IPS-NIHi7 (cell line): ENCODE measurements around the gene POPDC3.
A peak's percentile ranks its signal among the peaks of the same experiment; 100 is the strongest.
"Not testable (repeated sequence)": the region's sequence is repeated elsewhere in the genome, so short reads cannot be mapped to it uniquely, and the experiment has no call there.

Experiments
- DNase-seq: peaks from one replicate; pipeline ENCODE4 v3.0.0; 2012; ENCODE audit warnings: mixed read lengths; ENCODE audit errors: extremely low spot score

Gene POPDC3, protein sequence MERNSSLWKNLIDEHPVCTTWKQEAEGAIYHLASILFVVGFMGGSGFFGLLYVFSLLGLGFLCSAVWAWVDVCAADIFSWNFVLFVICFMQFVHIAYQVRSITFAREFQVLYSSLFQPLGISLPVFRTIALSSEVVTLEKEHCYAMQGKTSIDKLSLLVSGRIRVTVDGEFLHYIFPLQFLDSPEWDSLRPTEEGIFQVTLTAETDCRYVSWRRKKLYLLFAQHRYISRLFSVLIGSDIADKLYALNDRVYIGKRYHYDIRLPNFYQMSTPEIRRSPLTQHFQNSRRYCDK

DNA sequence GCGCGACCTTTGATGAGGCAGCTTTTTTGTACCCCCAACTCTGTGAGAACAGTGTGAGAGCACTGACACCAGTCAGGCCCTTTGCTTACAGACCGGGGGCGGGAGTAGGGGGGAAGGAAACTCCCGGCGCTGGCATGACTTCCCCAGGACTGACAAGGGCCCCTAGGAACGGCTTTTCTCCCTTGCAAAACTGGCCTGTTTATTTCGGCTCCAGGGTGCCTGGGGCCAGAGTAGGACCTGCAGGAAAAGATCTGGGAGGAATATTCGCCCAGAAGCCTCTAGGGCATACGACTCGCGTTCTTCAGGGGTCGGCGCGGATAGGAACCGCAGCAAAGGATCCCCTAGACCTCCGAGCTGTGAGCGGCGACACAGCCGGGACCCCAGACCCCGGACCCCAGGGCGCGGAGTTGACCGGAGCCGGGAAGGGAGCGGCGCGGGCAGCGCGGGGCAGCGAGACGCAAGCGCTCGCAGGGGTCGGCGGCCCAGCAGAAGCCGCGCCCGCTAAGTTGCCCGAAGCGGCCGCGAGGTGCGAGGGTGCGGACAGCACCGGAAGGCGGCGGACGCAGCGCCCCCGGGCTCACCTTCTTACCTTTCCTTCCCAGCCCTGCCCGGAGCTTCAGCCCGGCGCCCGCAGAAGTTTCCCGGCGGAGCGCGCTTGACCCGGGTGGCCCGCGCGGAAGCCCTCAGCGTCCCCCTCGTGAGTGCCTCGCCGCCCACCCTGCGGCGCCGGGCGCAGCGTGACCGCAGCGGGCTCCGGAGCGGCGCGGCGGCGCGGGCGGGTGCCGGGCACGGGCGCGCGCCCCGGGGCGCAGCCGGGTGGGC, at the start of gene POPDC3:
POPDC3 (minus strand) TSS at position 771 of the 822 bp plus-strand sequence. CDS start 18,105 bp downstream, outside the sequence.
- DNase-seq: peak; percentile 72

DNA sequence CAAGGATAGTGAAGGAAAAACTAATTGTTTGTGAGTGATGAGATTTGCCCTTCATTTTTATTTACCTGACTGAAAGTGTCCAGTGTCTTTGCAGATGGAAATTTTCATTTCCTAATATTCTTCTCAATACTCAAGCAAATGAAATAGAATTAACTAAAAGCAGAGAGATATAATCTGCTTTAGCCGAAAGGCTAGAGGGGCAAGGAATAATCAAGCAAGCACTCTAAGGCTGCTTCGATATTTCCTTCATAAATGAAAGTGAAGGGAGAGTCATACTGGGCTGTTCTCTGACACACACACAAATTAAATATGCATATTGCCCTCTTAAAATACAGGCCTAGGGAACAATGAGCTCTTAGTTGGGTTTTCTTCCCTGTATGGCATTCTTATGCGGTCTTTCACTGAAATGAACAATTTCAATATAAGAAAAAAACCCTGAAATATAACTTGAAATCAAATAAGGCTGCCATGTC, 47.5 kb upstream of the POPDC3 start:
- DNase-seq: no peak

- no peak for DNase-seq
These were observed 46.9 kb upstream of the POPDC3 start for GRCh38 chr6:105226598-105227294.

DNA sequence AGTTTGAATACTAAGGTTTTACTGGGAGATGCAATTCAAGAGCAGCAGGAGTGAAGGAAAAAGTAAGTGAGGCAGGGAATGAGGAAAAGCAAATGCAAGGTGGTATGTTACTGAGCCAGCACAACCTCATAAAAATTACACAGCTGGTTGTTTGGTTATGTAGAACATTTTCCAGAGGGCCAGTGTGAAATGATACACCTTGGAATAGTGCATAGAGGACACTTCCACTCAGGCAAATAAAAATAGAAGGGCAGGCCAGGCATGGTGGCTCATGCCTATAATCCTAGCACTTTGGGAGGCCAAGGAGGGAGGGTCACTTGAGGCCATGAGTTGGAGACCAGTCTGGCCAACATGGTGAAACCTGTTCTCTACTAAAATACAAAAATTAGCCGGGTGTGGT, 43.4 kb upstream of the POPDC3 start:
- DNase-seq: no peak

DNA sequence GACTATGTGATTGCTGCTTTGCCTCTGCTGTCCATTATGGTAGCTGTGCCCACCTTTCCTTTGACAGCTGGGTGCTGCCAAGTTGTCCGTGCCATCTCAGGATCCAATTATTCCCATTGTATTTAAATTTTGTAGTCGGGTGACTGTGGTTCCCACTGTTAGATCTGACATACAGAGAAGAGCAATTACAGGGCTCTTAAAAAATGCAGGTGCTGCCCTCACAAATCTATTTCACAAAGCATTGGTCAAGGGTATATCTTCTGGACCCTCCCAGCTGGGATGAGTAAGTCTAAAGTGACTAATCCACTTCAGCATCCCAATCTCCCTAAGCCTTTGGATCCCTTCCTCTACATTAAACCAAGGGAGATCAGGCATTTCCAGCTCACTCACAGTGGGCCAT, 41.4 kb upstream of the POPDC3 start:
- not testable (repeated sequence) for DNase-seq

GRCh38 chr6:105220186-105220585, 40.4 kb upstream of the POPDC3 start:
- DNase-seq: no peak

GRCh38 chr6:105219218-105219617, 39.4 kb upstream of the POPDC3 start:
- not testable (repeated sequence) for DNase-seq

GRCh38 chr6:105215506-105215905, 35.7 kb upstream of the POPDC3 start:
- no peak for DNase-seq

DNA sequence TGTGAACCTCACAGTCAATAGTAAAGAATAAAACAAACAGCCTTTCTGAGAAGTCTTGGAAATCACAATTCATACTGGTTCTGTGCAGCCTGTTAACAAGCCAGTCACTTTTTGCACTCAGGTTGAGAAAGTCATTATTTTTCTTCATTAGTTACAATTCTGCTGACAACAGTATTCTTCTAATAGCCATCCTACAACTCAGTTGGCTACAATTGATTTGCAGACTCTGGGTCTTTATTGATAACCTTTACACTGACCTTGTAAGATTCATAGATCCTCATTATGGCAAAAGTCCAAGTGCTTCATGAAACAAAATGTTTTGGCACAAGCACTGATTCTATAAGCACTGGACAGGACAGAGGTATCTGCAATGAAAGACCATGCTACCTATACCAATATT, 34.9 kb upstream of the POPDC3 start:
- DNase-seq: no peak

GRCh38 chr6:105213272-105213671, 33.5 kb upstream of the POPDC3 start:
- DNase-seq: no peak

DNA sequence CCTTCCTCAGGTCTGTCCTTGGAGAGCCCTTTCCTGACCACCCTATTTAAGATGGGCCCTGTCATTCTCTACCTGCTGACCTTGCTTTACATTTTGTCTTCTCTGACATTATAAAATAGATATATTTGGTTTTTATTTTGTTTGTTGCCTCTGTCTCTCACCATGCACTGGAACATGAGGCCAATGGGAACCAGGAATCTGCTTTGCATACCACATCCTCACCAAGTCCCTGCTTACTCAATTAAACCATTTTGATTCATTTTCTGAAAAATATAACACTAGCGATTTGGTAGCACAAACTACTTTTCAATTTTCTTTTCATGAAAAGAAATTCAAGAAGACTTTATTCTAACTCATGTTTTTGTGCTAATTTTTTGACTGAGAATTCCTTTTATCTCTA, 32.8 kb upstream of the POPDC3 start:
- DNase-seq: no peak

DNA sequence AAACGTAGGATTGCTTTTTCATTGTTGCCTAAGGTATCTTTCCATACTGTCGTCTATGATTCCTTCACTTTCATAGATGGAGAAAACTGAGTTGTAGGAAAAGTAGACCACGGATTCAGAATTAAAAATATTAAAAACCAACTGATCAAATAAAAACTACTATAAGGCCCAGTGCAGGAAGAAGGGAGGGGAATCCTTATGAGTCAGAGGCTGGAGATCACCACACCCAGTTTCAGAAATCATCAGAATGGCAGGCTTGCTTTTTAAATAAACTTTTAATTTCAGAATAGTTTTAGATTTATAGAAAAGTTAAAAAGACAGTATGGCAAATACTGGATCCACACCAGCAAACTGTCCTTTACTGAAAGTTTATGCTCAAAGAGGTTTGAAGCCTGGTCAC, 32.0 kb upstream of the POPDC3 start:
- no peak for DNase-seq

DNA sequence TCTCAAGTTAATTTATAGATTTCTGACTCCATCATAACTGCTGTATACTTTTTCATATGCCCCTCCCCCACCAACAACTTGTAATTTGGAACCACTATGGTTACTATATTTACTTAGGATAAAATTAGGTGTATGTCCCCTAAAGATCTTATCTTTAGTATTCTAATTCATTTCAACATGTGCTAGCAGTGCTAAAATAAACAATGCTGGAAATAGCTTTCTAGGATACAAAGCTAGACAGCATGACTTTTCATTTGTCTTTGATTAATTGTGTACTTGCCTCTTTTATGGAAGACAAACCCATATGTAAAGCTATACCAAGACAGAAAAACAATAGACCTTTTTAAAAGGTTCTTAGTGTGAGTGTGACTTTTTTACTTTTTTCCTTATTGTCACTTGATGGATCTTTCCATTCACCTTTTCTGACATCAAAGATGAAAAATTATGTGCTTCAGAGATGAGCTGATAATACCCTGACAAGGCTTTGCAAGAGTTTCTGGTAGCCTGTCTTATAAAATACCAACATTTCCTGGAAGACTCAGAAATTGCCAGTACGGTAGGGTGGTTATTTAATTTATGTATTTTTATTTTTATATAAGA, 31.2 kb upstream of the POPDC3 start:
- DNase-seq: no peak

- DNase-seq: no peak
These were observed 30.3 kb upstream of the POPDC3 start for GRCh38 chr6:105209950-105210706.

- DNase-seq: no peak
These were observed 27.9 kb upstream of the POPDC3 start for GRCh38 chr6:105207524-105208269.

GRCh38 chr6:105204768-105205167, 25.0 kb upstream of the POPDC3 start:
- DNase-seq: no peak

GRCh38 chr6:105204331-105204730, 24.5 kb upstream of the POPDC3 start:
- DNase-seq: no peak

- no peak for DNase-seq
These were observed 22.7 kb upstream of the POPDC3 start for GRCh38 chr6:105202486-105202885.

- DNase-seq: no peak
These were observed 20.4 kb upstream of the POPDC3 start for GRCh38 chr6:105200133-105200730.

GRCh38 chr6:105199711-105200110, 19.9 kb upstream of the POPDC3 start:
- no peak for DNase-seq
